Measurements from ENCODE around the gene HCN3. TPM values are rescaled to one million over a fixed set of nuclear protein-coding genes. Genes with fewer than 3 reads are reported as not detected.

Gene HCN3
- total RNA-seq, 4 donors from 2014 or later, result 2.1 to 3.0 (median 2.5) TPM

GRCh38 chr1:155254228-155254713 is 23.0 kb upstream of the HCN3 start:
- Histone ChIP-seq H3K27me3 (no peaks in the 10 kb centered on the region), H3K9me3 (no peaks in the 10 kb centered on the region), H3K36me3 (peaks cover 0 to 38% (median 4%) of the 10 kb centered on the region in 3 donors), H3K4me3 (peak overlapping the region; percentile 70 to 95 (median 88)), H3K4me1 (peaks cover 31 to 52% (median 37%) of the 10 kb centered on the region in 3 donors), H3K27ac (peak overlapping the region; percentile 94 to 99 (median 97))
- no peak for TF ChIP-seq CTCF (IDR thresholded peaks at IDR 0.05)
- no peak for TF ChIP-seq POLR2A (IDR thresholded peaks at IDR 0.05)
- DNase-seq, result no peak
- intact Hi-C loops (cut with DNase I), result loop anchor here (5.0 kb wide), 1 partner anchor 73 kb away; no protein-coding TSS in a partner anchor
- WGBS, 2 donors, result 8 to 14% methylated on average over 5 to 8 of the region's 12 CpGs

GRCh38 chr1:155254714-155255242 is 22.5 kb upstream of the HCN3 start:
- Histone ChIP-seq H3K4me1 (peaks cover 31 to 53% (median 37%) of the 10 kb centered on the region in 3 donors), H3K27ac (peak overlapping the region; percentile 94 to 99 (median 97)), H3K4me3 (peak overlapping the region; percentile 70 to 95 (median 88)), H3K9me3 (no peaks in the 10 kb centered on the region), H3K36me3 (peaks cover 0 to 40% (median 4%) of the 10 kb centered on the region in 3 donors), H3K27me3 (no peaks in the 10 kb centered on the region)
- no peak for TF ChIP-seq CTCF (IDR thresholded peaks at IDR 0.05)
- TF ChIP-seq POLR2A (IDR thresholded peaks at IDR 0.05), result no peak
- 2 to 17% methylated on average over 8 of the region's 35 CpGs for WGBS, 2 donors
- intact Hi-C loops (cut with DNase I), result loop anchor here (5.0 kb wide), 1 partner anchor 73 kb away; no protein-coding TSS in a partner anchor
- no peak for DNase-seq

- Histone ChIP-seq H3K27me3 (no peaks in the 10 kb centered on the region), H3K9me3 (no peaks in the 10 kb centered on the region), H3K4me1 (peaks cover 28 to 53% (median 34%) of the 10 kb centered on the region in 3 donors), H3K4me3 (peak within 1 kb of the TSS; percentile 70 to 95 (median 88)), H3K36me3 (peaks cover 0 to 47% (median 11%) of the 10 kb centered on the region in 3 donors), H3K27ac (peak within 1 kb of the TSS; percentile 94 to 99 (median 97))
- intact Hi-C loops (cut with DNase I), result no loop called here
- no peak for DNase-seq
- WGBS, 2 donors, result 2 to 5% methylated on average over 38 to 46 of the region's 54 CpGs
- TF ChIP-seq POLR2A (IDR thresholded peaks at IDR 0.05) (peak in 1 of 4 donors; percentile 58), CTCF (IDR thresholded peaks at IDR 0.05) (no peak)
Measured at GRCh38 chr1:155255243-155256007, 21.8 kb upstream of the HCN3 start, which contains the start of gene ENTREP3. ENTREP3 (minus strand) TSS chr1:155255483; CDS start chr1:155254877, 606 bp downstream.

GRCh38 chr1:155256058-155256852 is 21.0 kb upstream of the HCN3 start:
- DNase-seq, result no peak
- Histone ChIP-seq H3K27me3 (no peaks in the 10 kb centered on the region), H3K9me3 (no peaks in the 10 kb centered on the region), H3K4me3 (peak overlapping the region; percentile 70 to 95 (median 88)), H3K36me3 (peaks cover 0 to 51% (median 12%) of the 10 kb centered on the region in 3 donors), H3K27ac (peak overlapping the region; percentile 94 to 99 (median 97)), H3K4me1 (peaks cover 28 to 53% (median 34%) of the 10 kb centered on the region in 3 donors)
- TF ChIP-seq CTCF (IDR thresholded peaks at IDR 0.05), result no peak
- WGBS, 2 donors, result 61 to 90% methylated on average over 6 to 10 of the region's 20 CpGs
- intact Hi-C loops (cut with DNase I), result no loop called here

Data from esophagus squamous epithelium (tissue), 5 donors.